ENCODE measurements around the gene PSG1. TPM values are rescaled to one million over a fixed set of nuclear protein-coding genes. Genes with fewer than 3 reads are reported as not detected.
"Not testable (repeated sequence)": the region's sequence is repeated elsewhere in the genome, so short reads cannot be mapped to it uniquely, and the experiment has no call there.

PSG1 gene
- under 1 TPM; 0.45 to 0.58 TPM for total RNA-seq

- no peaks in the 10 kb centered on the region for H3K9me3 Mint-ChIP-seq
- peaks cover 22% of the 10 kb centered on the region for H3K27me3 Mint-ChIP-seq
- no peak within 1 kb of the TSS for H3K4me3 Mint-ChIP-seq
- ATAC-seq (replicated peaks), result no peak
- H3K36me3 Mint-ChIP-seq (ENCODE audit: low read depth), result no peaks in the 10 kb centered on the region
- H3K27ac Mint-ChIP-seq, result no peak within 1 kb of the TSS
- no peaks in the 10 kb centered on the region for H3K4me1 Mint-ChIP-seq
Observed at GRCh38 chr19:42879613-42880012, at the start of gene PSG1. Gene PSG1, minus strand, starts transcription at chr19:42879713. Its CDS starts 132 bp downstream, at chr19:42879581.

GRCh38 chr19:42928896-42929295 lies 49.4 kb upstream of the PSG1 start:
- Mint-ChIP-seq H3K9me3 (no peaks in the 10 kb centered on the region), H3K4me3 (no peak overlapping the region), H3K27me3 (peaks cover 18% of the 10 kb centered on the region), H3K4me1 (no peaks in the 10 kb centered on the region), H3K36me3 (ENCODE audit: low read depth) (no peaks in the 10 kb centered on the region), H3K27ac (no peak overlapping the region)
- no peak for ATAC-seq (replicated peaks)

DNA sequence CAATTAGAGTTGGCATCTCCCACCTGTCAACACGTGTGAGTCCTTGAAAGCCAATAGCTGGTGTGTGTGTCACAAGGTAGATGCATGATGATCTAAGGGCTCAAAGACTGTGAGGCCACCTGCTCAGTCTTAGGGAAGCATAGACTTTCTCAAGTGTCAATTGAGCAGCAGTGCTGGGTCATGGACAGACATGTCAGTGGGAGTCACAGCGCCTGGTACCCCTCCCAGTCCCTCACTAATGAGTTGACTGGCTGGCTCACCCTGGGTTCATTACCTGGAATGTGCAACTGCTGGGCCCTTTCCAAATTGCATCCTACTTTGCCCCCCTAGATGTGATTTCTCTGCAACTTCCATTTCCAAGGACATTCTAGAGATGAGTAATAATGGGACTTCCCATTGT lies 47.3 kb upstream of the PSG1 start:
- Mint-ChIP-seq H3K4me3 (no peak overlapping the region), H3K27me3 (peaks cover 18% of the 10 kb centered on the region), H3K36me3 (ENCODE audit: low read depth) (no peaks in the 10 kb centered on the region), H3K27ac (no peak overlapping the region), H3K9me3 (no peaks in the 10 kb centered on the region), H3K4me1 (no peaks in the 10 kb centered on the region)
- ATAC-seq (replicated peaks), result no peak

- not testable (repeated sequence) for H3K9me3 Mint-ChIP-seq; ATAC-seq (replicated peaks); H3K27ac Mint-ChIP-seq; H3K36me3 Mint-ChIP-seq (ENCODE audit: low read depth); H3K4me3 Mint-ChIP-seq; H3K4me1 Mint-ChIP-seq
- peaks cover 15% of the 10 kb centered on the region for H3K27me3 Mint-ChIP-seq
Observed at GRCh38 chr19:42923106-42923505, 43.6 kb upstream of the PSG1 start.

DNA sequence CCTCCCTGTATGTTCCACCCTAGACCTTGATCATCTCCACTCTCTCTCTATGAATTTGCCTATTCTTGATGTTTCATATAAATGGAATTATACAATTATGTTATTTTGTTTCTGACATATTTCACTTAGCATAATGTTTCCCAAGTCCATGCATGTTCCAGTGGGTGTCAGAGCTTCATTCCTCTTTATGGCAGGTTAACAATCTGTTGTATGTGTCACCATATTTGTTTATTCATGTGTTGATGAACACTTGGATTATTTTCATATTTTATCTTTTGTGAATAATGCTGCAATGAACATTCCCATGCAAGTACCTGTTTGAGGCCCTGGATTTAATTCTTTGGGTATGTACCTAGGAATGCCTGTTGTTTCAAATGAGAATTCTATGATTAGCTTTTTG lies 41.5 kb upstream of the PSG1 start:
- not testable (repeated sequence) for H3K4me3 Mint-ChIP-seq; H3K36me3 Mint-ChIP-seq (ENCODE audit: low read depth); H3K27ac Mint-ChIP-seq; H3K9me3 Mint-ChIP-seq; ATAC-seq (replicated peaks); H3K4me1 Mint-ChIP-seq
- H3K27me3 Mint-ChIP-seq, result peaks cover 11% of the 10 kb centered on the region

DNA sequence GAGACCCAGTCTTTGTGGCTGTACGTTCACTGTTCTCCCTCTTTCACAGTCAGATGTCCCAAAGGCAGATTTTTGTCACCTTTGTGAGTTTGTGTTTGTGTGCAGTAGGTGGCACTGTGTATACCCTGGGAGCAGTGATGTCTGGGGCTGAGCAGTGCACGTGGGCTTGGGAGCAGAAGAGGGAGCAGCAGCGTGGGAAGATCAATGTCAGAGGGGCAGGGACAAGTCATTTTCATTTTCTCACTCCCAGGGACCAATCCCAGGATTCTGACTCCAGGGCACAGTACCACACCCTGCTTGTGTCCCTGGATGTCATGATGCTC lies 40.2 kb upstream of the PSG1 start:
- no peaks in the 10 kb centered on the region for H3K4me1 Mint-ChIP-seq
- H3K9me3 Mint-ChIP-seq, result no peaks in the 10 kb centered on the region
- H3K36me3 Mint-ChIP-seq (ENCODE audit: low read depth), result no peaks in the 10 kb centered on the region
- ATAC-seq (replicated peaks), result no peak
- H3K27ac Mint-ChIP-seq, result no peak overlapping the region
- no peak overlapping the region for H3K4me3 Mint-ChIP-seq
- peaks cover 6% of the 10 kb centered on the region for H3K27me3 Mint-ChIP-seq

GRCh38 chr19:42919070-42919756 lies 39.7 kb upstream of the PSG1 start:
- H3K9me3 Mint-ChIP-seq; ATAC-seq (replicated peaks); H3K27me3 Mint-ChIP-seq; H3K36me3 Mint-ChIP-seq (ENCODE audit: low read depth); H3K4me1 Mint-ChIP-seq; H3K4me3 Mint-ChIP-seq; H3K27ac Mint-ChIP-seq: not testable (repeated sequence)

- not testable (repeated sequence) for H3K9me3 Mint-ChIP-seq; H3K36me3 Mint-ChIP-seq (ENCODE audit: low read depth); H3K4me1 Mint-ChIP-seq; ATAC-seq (replicated peaks); H3K27me3 Mint-ChIP-seq; H3K4me3 Mint-ChIP-seq; H3K27ac Mint-ChIP-seq
Observed at GRCh38 chr19:42918377-42919069, 39.0 kb upstream of the PSG1 start.

DNA sequence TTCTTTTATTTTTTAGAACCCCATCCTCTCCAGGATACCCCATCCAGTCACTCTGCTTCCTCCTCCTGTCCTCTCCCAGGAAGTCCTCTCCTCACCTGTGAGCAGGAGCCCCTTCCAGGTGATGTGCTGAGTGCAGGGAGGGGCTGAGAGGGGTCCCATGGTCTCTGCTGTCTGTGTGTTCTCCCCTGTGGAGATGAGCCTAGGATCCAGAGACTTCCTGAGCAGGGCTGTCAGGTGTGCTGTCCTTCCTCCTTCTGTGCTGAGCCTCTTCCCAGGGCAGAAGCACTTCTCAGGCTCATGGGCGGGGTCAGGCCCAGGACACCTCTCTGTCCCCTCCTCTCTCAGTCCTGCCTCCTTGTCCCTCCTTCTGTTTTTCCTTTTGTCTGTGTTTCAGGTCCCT lies 38.1 kb upstream of the PSG1 start, which contains the start of gene PSG6:
Gene PSG6, minus strand, starts transcription at position 261 of the 400 bp plus-strand sequence. Its CDS starts 102 bp downstream, at position 159.
- not testable (repeated sequence) for H3K4me3 Mint-ChIP-seq; ATAC-seq (replicated peaks); H3K27ac Mint-ChIP-seq; H3K4me1 Mint-ChIP-seq; H3K9me3 Mint-ChIP-seq; H3K27me3 Mint-ChIP-seq; H3K36me3 Mint-ChIP-seq (ENCODE audit: low read depth)

- not testable (repeated sequence) for H3K4me3 Mint-ChIP-seq; ATAC-seq (replicated peaks); H3K27me3 Mint-ChIP-seq; H3K4me1 Mint-ChIP-seq; H3K36me3 Mint-ChIP-seq (ENCODE audit: low read depth); H3K9me3 Mint-ChIP-seq; H3K27ac Mint-ChIP-seq
Observed at GRCh38 chr19:42916931-42917330, 37.4 kb upstream of the PSG1 start.

- H3K27ac Mint-ChIP-seq; H3K4me3 Mint-ChIP-seq; H3K27me3 Mint-ChIP-seq; H3K36me3 Mint-ChIP-seq (ENCODE audit: low read depth); H3K9me3 Mint-ChIP-seq; H3K4me1 Mint-ChIP-seq; ATAC-seq (replicated peaks): not testable (repeated sequence)
Observed at GRCh38 chr19:42913516-42913915, 34.0 kb upstream of the PSG1 start.

DNA sequence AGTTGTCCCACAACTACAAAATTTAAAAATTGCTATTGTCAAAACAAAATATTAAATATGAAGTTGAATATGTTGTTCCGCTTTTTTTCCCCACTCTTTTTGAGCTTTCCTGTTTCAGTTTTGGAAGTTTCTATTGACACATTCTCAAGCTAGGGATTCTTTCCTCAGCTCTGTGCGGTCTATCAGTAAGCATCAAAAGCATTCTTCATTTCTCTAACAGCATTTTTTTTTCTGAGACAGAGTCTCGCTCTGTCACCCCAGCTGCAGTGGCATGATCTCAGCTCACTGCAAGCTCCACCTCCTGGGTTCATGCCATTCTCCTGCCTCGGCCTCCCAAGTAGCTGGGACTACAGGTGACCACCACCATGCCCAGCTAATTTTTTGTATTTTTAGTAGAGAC lies 33.4 kb upstream of the PSG1 start:
- ATAC-seq (replicated peaks); H3K36me3 Mint-ChIP-seq (ENCODE audit: low read depth); H3K27me3 Mint-ChIP-seq; H3K9me3 Mint-ChIP-seq; H3K4me1 Mint-ChIP-seq; H3K27ac Mint-ChIP-seq; H3K4me3 Mint-ChIP-seq: not testable (repeated sequence)

GRCh38 chr19:42911731-42912130 lies 32.2 kb upstream of the PSG1 start:
- not testable (repeated sequence) for H3K4me1 Mint-ChIP-seq; H3K36me3 Mint-ChIP-seq (ENCODE audit: low read depth); ATAC-seq (replicated peaks); H3K4me3 Mint-ChIP-seq; H3K27ac Mint-ChIP-seq; H3K9me3 Mint-ChIP-seq
- H3K27me3 Mint-ChIP-seq, result peaks cover 17% of the 10 kb centered on the region

GRCh38 chr19:42906162-42906561 lies 26.6 kb upstream of the PSG1 start:
- peaks cover 32% of the 10 kb centered on the region for H3K27me3 Mint-ChIP-seq
- H3K36me3 Mint-ChIP-seq (ENCODE audit: low read depth); H3K9me3 Mint-ChIP-seq; ATAC-seq (replicated peaks); H3K27ac Mint-ChIP-seq; H3K4me1 Mint-ChIP-seq; H3K4me3 Mint-ChIP-seq: not testable (repeated sequence)

- H3K36me3 Mint-ChIP-seq (ENCODE audit: low read depth); H3K27ac Mint-ChIP-seq; H3K9me3 Mint-ChIP-seq; H3K4me1 Mint-ChIP-seq; H3K4me3 Mint-ChIP-seq; ATAC-seq (replicated peaks): not testable (repeated sequence)
- H3K27me3 Mint-ChIP-seq, result peaks cover 43% of the 10 kb centered on the region
Observed at GRCh38 chr19:42900561-42900960, 21.0 kb upstream of the PSG1 start.
